ENCODE measurements around the gene TPSB2.

The TPSB2 gene

GRCh38 chr16:1181404-1182315 lies 48.3 kb downstream of the TPSB2 start:
- H3K36me3 Mint-ChIP-seq, result no peaks in the 10 kb centered on the region
- H3K27me3 Mint-ChIP-seq, result no peaks in the 10 kb centered on the region
- H3K4me1 Mint-ChIP-seq (ENCODE audit: low read depth), result no peaks in the 10 kb centered on the region
- no peaks in the 10 kb centered on the region for H3K9me3 Mint-ChIP-seq (ENCODE audit: low read depth)
- no peak overlapping the region for H3K27ac Mint-ChIP-seq
- H3K4me3 Mint-ChIP-seq, result no peak overlapping the region

- no peaks in the 10 kb centered on the region for H3K36me3 Mint-ChIP-seq
These were observed 49.2 kb downstream of the TPSB2 start for GRCh38 chr16:1180549-1181403.

More at GRCh38 chr16:1180549-1181403, 49.2 kb downstream of the TPSB2 start:
- Mint-ChIP-seq H3K4me3 (no peak overlapping the region), H3K27ac (no peak overlapping the region), H3K4me1 (ENCODE audit: low read depth) (no peaks in the 10 kb centered on the region), H3K27me3 (no peaks in the 10 kb centered on the region), H3K9me3 (ENCODE audit: low read depth) (no peaks in the 10 kb centered on the region)
